Measurements from ENCODE around the gene TMEM87B. TPM values are rescaled to one million over a fixed set of nuclear protein-coding genes. Genes with fewer than 3 reads are reported as not detected.

Gene TMEM87B, protein sequence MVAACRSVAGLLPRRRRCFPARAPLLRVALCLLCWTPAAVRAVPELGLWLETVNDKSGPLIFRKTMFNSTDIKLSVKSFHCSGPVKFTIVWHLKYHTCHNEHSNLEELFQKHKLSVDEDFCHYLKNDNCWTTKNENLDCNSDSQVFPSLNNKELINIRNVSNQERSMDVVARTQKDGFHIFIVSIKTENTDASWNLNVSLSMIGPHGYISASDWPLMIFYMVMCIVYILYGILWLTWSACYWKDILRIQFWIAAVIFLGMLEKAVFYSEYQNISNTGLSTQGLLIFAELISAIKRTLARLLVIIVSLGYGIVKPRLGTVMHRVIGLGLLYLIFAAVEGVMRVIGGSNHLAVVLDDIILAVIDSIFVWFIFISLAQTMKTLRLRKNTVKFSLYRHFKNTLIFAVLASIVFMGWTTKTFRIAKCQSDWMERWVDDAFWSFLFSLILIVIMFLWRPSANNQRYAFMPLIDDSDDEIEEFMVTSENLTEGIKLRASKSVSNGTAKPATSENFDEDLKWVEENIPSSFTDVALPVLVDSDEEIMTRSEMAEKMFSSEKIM
- 25.5 and 34.5 TPM in 2 replicates for total RNA-seq

DNA sequence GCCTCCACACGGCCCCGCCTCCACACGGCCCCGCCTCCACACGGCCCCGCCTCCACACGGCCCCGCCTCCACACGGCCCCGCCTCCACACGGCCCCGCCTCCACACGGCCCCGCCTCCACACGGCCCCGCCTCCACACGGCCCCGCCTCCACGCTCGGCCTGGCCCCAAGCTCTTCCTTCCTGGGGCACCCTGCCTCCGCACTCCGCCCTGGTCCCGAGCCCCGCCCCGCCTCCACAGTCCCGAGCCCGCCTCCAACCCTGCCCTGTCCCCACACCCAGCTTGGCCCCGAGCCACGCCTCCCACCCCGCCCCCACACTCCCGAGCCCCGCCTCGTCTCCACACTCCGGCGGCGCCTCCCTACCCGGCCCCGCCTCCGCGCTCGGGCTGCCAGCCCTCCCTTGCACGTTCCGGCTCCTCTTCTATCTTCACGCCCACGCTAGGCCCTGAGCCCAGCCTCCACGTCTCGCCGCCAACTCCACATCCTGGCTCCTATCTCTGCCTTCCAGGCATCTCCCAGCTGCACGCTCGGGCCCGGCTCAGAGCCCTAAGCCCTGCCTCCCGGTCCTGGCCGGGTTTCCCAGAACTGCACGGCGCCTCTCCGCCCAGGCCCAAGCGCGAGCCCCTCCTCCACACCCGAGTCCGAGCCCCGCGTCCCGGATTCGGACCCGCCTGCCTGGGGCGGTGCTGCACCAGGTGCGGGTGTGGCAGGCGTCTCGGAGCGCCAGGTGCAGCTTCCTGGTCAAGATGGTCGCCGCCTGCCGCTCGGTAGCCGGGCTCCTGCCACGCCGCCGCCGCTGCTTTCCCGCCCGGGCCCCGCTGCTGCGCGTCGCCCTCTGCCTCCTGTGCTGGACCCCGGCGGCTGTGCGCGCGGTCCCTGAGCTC is at the start of gene TMEM87B:
Gene TMEM87B, plus strand, starts transcription at position 423 of the 883 bp plus-strand sequence. Its CDS starts 323 bp downstream, at position 746.

DNA sequence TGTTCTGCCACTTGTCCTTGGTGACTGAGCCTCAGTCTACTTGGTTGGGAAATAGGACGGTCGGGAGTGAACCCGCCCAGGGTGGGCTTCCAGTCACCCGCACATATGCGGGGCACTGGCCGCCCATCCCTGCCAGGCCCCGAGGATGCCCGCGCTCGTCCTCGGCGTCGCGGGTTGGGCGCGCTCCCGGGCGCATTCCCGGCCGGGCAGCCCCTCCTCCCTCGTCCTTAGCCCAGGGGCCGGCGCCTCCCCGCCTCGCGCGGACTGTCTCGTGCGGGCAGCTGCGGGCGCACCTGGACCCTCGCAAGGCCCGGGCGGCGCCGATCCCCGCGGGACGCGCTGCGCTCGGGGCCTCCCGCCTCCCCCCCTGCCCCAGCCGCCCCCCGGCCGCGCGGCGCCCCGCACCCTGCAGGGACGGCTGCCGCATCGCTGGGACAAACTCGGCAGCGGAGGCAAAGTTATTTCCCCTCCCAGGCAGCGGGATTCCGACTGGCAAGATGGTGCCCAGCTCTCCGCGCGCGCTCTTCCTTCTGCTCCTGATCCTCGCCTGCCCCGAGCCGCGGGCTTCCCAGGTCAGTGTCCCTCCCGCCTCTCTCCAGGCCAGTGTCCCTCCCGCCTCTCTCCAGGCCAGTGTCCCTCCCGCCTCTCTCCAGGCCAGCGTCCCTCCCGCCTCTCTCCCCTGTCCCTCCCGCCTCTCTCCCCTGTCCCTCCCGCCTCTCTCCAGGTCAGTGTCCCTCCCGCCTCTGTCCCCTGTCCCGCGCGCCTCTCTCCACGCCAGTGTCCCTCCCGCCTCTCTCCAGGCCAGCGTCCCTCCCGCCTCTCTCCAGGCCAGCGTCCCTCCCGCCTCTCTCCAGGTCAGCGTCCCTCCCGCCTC is 83.3 kb downstream of the TMEM87B start, which contains the start of gene FBLN7:
Gene FBLN7, plus strand, starts transcription at position 227 of the 874 bp plus-strand sequence. Its CDS starts 271 bp downstream, at position 498.

Other genes starting within 250 kb of the TMEM87B start
- gene ANAPC1, start 171.1 kb upstream of the TMEM87B start, total RNA-seq = 24.8 and 27.4 TPM in 2 replicates
- 1.1 and 1.6 TPM in 2 replicates for gene MERTK, start 156.7 kb upstream of the TMEM87B start, total RNA-seq
- 1.1 and 10.8 TPM in 2 replicates for gene FBLN7, start 83.1 kb downstream of the TMEM87B start, total RNA-seq
- gene ZC3H8, start 199.8 kb downstream of the TMEM87B start, total RNA-seq = 3.2 and 3.6 TPM in 2 replicates
- 1.5 and 2.2 TPM in 2 replicates for gene ZC3H6, start 220.3 kb downstream of the TMEM87B start, total RNA-seq